C4-2B (cell line): ENCODE measurements around the gene NPR2.
A peak's percentile ranks its signal among the peaks of the same experiment; 100 is the strongest.

Experiments used
- H3K27ac ChIP-seq: fragments of 450-650 bp; 2 replicates; pipeline ENCODE4 v1.5.1; 2017
- CTCF ChIP-seq: fragments of 450-650 bp; conservative IDR thresholded peaks from 2 replicates; pipeline ENCODE4 v1.5.1; 2017; ENCODE audit warnings: mild to moderate bottlenecking
- ZFX ChIP-seq: fragments of 450-650 bp; IDR thresholded peaks from 2 replicates; pipeline ENCODE4 v1.6.1; 2017

The NPR2 gene

DNA sequence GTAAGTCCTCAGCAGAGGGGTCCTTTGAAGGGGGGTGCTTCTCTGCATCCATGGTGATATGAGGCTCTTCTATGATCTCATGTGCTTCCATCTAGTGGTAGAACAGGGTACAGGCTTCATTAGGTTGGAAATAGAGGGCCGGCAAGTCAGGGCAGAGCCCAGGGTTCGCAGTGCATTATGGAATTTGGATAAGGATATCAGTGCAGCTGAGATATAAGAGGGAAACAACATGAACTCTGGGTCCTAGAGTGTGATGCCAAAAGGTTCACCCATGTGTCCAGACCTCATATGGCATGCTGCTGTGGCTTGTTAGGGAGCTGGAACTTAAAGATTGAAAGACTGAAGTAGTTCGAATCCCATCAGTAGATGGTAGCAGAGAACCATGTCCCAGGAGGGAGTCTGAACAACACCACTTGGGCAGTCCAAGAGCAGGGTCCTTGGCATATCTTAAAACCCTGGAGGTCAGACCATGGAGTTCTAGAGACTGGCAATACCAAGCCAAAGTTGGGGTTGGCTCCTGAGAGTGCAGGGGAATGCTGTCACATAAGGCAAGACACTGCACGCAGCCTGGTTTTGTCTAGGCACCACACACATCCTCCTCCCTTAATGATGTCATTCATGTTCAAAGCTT lies 34.8 kb downstream of the NPR2 start:
- H3K27ac ChIP-seq: no peak overlapping the region

GRCh38 chr9:35827486-35827885 lies 36.1 kb downstream of the NPR2 start:
- no peak overlapping the region for H3K27ac ChIP-seq
- TF ChIP-seq CTCF (no peak), ZFX (no peak)

More for the DNA sequence above, 34.8 kb downstream of the NPR2 start:
- peak; percentile 86 for TF ChIP-seq CTCF
- no peak for TF ChIP-seq ZFX

- TF ChIP-seq CTCF (no peak), ZFX (no peak)
- H3K27ac ChIP-seq: peak within 1 kb of the TSS; percentile 70
Measured at GRCh38 chr9:35828716-35829083, 37.3 kb downstream of the NPR2 start, which contains the start of gene FAM221B. TSS of gene FAM221B (minus strand) at chr9:35828732. CDS start at chr9:35826161, 2,571 bp downstream.

DNA sequence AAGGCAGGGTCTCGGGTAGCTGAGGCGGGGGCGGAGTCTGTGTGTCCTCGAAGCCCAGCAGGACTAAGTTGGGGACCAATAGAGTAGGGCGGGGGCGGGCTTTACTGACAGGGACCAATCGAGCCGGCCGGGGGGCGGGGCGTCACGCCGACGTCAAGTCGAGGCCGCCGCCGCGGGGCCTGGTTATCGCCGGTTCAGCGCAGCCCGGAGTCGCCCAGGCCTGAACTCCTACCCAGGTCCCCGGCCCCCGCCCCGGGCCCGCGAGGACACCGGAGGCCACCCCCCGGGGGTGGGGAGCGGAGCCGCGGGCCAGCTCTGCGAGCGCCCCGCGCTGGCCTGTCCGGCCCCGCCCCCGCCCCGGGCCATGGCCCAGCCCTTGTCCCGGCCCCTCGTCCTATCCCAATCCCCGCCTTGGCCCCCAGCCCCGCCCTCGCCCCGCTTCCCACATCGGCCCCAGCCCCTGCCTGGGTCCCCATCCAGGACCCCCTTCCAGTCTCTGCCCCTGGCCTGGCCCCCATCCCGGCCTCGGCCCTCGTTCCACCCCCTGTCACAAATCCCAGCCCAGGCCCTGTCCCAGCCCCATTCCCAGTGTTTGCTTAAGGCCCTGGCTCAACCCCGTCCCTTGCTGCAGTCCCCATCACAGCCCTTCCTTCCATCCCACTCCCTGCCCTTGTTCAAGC lies 37.8 kb downstream of the NPR2 start, which contains the start of gene TMEM8B:
Gene TMEM8B, plus strand, starts transcription at position 145 of the 680 bp plus-strand sequence. Its CDS starts 220 bp downstream, at position 365.
- TF ChIP-seq CTCF (no peak), ZFX (peak; percentile 75; the same call in 1 of the 2 replicates)
- H3K27ac ChIP-seq: peak within 1 kb of the TSS; percentile 70

- peak overlapping the region; percentile 70 for H3K27ac ChIP-seq
- TF ChIP-seq ZFX (no peak), CTCF (no peak)
Measured at GRCh38 chr9:35829764-35830096, 38.3 kb downstream of the NPR2 start.

DNA sequence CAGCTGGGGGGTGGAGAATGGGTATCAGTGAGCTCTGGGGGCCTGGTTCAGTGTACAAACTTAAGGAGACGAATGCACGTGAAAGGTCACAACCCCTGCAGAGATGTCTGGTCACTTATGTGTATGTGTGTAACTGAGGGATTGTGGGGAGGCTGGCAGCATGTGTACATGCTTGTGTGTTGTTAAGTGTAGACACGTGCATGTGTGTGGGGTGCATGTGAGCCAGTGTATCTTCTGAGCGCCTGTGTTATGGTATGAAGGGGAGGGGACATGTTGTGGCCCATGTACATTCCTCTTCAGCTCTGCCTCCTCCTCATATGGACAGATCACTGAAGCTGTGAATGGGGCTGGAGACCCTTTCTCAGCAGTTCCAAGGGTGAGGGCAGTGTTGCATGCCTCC lies 39.6 kb downstream of the NPR2 start:
- TF ChIP-seq CTCF: no peak
- TF ChIP-seq ZFX: no peak
- no peak overlapping the region for H3K27ac ChIP-seq

GRCh38 chr9:35832814-35833213 lies 41.4 kb downstream of the NPR2 start:
- H3K27ac ChIP-seq: peak overlapping the region; percentile 83
- TF ChIP-seq CTCF (no peak), ZFX (no peak)
